ENCODE measurements around the gene ATPAF2. TPM values are rescaled to one million over a fixed set of nuclear protein-coding genes. Genes with fewer than 3 reads are reported as not detected.

ATPAF2 gene
- total and polyA plus RNA-seq, 7 donors: 10.3 to 28.8 (median 19.7) TPM

DNA sequence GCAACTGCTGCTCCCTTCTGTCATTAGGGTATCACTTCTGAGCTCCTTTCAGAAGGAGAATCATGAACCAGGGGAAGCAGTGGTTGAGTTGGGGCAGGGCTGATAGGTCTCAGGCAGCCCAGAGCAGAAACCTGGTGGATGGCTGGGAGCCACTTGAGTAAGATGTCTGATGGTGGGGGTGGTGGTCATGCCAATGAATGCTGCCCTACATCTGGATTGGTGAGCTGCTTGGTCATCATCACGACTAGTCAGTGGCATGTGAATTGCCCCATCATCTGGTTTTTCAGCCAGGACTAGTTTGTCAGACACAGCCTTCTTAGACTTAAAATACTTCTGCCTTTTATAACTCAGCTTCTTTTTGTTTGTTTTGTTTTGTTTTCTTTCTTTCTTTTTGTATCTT, 2.8 kb upstream of the ATPAF2 start:
- no peaks in the 10 kb centered on the region for H3K9me3 ChIP-seq
- H3K27ac ChIP-seq: no peak overlapping the region
- intact Hi-C loops (cut with DNase I): no loop called here
- H3K4me3 ChIP-seq: no peak overlapping the region
- H3K36me3 ChIP-seq: peaks cover 0 to 17% (median 4%) of the 10 kb centered on the region in 4 donors
- H3K4me1 ChIP-seq: peaks cover 0 to 43% (median 37%) of the 10 kb centered on the region in 4 donors
- TF ChIP-seq POLR2A (IDR thresholded peaks at IDR 0.05) (no peak), EP300 (IDR thresholded peaks at IDR 0.05) (no peak), POLR2AphosphoS5 (IDR thresholded peaks at IDR 0.05) (no peak)
- TF ChIP-seq, protein P1, sequence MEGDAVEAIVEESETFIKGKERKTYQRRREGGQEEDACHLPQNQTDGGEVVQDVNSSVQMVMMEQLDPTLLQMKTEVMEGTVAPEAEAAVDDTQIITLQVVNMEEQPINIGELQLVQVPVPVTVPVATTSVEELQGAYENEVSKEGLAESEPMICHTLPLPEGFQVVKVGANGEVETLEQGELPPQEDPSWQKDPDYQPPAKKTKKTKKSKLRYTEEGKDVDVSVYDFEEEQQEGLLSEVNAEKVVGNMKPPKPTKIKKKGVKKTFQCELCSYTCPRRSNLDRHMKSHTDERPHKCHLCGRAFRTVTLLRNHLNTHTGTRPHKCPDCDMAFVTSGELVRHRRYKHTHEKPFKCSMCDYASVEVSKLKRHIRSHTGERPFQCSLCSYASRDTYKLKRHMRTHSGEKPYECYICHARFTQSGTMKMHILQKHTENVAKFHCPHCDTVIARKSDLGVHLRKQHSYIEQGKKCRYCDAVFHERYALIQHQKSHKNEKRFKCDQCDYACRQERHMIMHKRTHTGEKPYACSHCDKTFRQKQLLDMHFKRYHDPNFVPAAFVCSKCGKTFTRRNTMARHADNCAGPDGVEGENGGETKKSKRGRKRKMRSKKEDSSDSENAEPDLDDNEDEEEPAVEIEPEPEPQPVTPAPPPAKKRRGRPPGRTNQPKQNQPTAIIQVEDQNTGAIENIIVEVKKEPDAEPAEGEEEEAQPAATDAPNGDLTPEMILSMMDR (IDR thresholded peaks at IDR 0.05): no peak
- no peaks in the 10 kb centered on the region for H3K27me3 ChIP-seq
- DNase-seq: no peak
- 42 to 48% methylated on average over 1 of the region's 1 CpG for WGBS, 2 donors

DNA sequence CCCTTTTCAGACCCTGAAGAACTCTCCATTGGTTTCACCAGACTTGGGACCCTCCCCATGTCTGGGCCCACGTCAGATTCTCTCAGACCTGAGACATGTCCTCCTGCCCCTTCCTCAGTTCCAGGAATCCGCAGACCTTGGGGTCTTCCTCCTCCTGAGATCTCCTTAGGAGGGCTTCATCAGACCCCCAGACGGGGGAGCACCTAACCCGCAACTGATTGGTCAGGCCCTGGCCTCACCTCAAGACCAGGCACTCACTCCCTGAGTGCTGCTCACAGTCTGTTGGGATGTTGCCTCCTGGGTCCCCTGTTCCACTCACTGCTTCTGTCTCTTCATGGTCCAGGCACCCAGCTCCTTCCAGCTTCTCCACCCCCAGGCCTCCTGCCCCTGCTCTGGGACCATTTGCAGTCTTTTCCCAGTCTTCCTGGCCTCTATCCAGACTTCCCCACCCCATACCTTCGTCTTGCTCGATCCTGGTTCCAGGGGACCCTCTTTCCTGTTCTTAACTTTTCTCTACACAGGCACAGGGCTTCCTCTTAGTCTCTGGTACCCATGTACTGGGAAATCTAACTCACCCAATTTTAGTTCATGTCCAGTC, 1.4 kb upstream of the ATPAF2 start:
- Histone ChIP-seq H3K27ac (peak overlapping the region; percentile 84 to 91 (median 89)), H3K36me3 (peaks cover 0 to 7% (median 0%) of the 10 kb centered on the region in 4 donors), H3K27me3 (no peaks in the 10 kb centered on the region), H3K9me3 (no peaks in the 10 kb centered on the region), H3K4me3 (peak overlapping the region; percentile 80 to 96 (median 87)), H3K4me1 (peaks cover 0 to 45% (median 37%) of the 10 kb centered on the region in 4 donors)
- TF ChIP-seq, protein P1 (IDR thresholded peaks at IDR 0.05): no peak
- TF ChIP-seq POLR2AphosphoS5 (IDR thresholded peaks at IDR 0.05): no peak
- no peak for DNase-seq
- intact Hi-C loops (cut with DNase I): no loop called here
- 19 to 35% methylated on average over 6 of the region's 6 CpGs for WGBS, 2 donors

DNA sequence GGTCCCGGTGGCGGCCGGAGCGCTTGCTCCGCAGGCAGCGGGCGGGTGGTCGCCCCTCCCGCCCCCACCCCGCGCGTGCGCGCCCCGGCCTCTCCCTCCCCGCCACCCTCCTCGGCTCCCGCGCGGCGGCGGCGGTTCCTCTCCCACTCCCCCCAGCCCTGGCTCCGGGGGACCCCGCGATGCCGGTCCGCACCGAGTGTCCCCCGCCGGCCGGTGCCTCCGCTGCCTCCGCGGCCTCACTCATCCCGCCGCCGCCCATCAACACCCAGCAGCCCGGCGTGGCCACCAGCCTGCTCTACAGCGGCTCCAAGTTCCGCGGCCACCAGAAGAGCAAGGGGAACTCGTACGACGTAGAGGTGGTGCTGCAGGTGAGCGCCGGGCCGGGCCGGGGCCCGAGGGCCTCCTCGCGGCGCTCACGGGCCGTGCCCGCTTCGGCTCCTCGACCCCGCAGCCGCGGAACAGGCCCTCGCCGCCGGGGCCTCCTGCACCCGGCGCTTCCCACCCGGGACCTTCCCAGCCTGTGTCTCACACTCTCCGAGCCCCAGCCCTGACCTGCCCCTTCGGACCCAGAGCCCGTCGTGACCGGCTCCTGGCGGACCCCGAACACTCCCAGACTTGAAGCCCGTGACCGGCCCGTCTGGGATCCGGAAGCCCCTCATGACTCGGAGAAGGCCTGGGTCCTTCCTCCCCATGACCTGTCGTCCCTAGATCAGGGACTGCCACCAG, 730 bp upstream of the ATPAF2 start:
- TF ChIP-seq, protein P1 (IDR thresholded peaks at IDR 0.05): no peak
- TF ChIP-seq POLR2A (IDR thresholded peaks at IDR 0.05) (no peak), POLR2AphosphoS5 (IDR thresholded peaks at IDR 0.05) (no peak)
- DNase-seq: peak; percentile 74
- WGBS, 2 donors: 1% methylated on average over 81 of the region's 81 CpGs
- Histone ChIP-seq H3K9me3 (no peaks in the 10 kb centered on the region), H3K27ac (peak overlapping the region; percentile 84 to 91 (median 89)), H3K4me1 (peaks cover 0 to 45% (median 37%) of the 10 kb centered on the region in 4 donors), H3K27me3 (no peaks in the 10 kb centered on the region), H3K4me3 (peak overlapping the region; percentile 80 to 96 (median 87)), H3K36me3 (no peaks in the 10 kb centered on the region)
- intact Hi-C loops (cut with DNase I): loop anchor here (2.0 to 5.0 kb wide), 4 partner anchors 67 to 359 kb away; partner anchors contain the start of genes DRC3, RAI1 and TOM1L2

DNA sequence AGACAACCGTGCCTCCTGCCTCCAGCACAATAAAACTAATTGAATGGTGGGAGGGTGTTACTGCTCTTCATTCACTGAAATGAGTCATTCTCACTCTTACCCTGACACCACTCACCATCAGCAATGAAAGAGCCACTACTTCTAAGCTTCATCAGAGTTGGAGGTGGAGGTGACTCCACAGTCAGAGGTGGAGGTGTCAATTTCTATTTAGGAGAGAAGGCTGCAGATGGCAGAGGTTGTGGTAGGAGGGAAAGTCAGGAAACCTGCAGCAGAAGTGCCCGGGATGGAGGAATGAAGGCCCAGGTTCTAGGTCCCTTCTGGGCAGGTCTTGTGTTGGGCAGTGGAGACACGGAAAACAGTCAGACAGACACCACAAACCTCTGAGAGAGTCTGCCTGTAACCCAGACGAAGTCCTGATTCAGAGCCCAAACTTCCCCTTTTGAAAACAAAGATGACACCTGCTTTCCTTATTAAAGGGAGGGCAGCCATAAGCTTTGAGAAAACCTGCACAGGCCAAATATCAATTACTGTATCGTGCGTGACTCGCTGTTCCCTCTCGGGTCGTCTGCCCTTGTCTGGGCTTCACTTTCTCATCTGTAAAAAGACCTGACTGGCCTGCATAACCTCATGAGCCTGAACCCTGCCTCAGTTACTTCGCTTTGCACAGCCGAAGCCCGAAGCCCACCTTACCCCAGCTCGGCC, 668 bp downstream of the ATPAF2 start:
- H3K9me3 ChIP-seq: no peaks in the 10 kb centered on the region
- DNase-seq: no peak
- WGBS, 2 donors: 1 to 4% methylated on average over 13 of the region's 13 CpGs
- intact Hi-C loops (cut with DNase I): loop anchor here (2.0 to 5.0 kb wide), 4 partner anchors 66 to 357 kb away; partner anchors contain the start of genes DRC3, RAI1 and TOM1L2
- H3K36me3 ChIP-seq: no peaks in the 10 kb centered on the region
- H3K4me3 ChIP-seq: peak overlapping the region; percentile 74 to 96 (median 86)
- TF ChIP-seq POLR2AphosphoS5 (IDR thresholded peaks at IDR 0.05) (no peak), POLR2A (IDR thresholded peaks at IDR 0.05) (no peak), EP300 (IDR thresholded peaks at IDR 0.05) (no peak)
- TF ChIP-seq, protein P1 (IDR thresholded peaks at IDR 0.05): no peak
- H3K27me3 ChIP-seq: no peaks in the 10 kb centered on the region
- peak overlapping the region; percentile 84 to 91 (median 89) for H3K27ac ChIP-seq
- H3K4me1 ChIP-seq: peaks cover 0 to 45% (median 37%) of the 10 kb centered on the region in 4 donors

Data from sigmoid colon (tissue), 7 donors.